Mesenteric fat pad (tissue), 1 donor: Measurements from ENCODE around the gene CENPT. TPM values are rescaled to one million over a fixed set of nuclear protein-coding genes. Genes with fewer than 3 reads are reported as not detected.
A peak's percentile ranks its signal among the peaks of the same experiment; 100 is the strongest.
"Not testable (repeated sequence)": the region's sequence is repeated elsewhere in the genome, so short reads cannot be mapped to it uniquely, and the experiment has no call there.

Source experiments
- DNase-seq: peaks from one replicate; pipeline ENCODE4 v3.0.0-alpha.2; 2020; ENCODE audit warnings: low spot score
- total RNA-seq: library from RNA; stranded (reverse); fragmentation: NEBNext Ultra II Directional; extraction: Animal tissue kit (Norgen Biotek cat#: 25700); gene quantifications from one replicate; pipeline ENCODE4 v1.2.1, GENCODE V29; 2021
- donor health status: DM: yes; HTN: yes; CAD: no.

CENPT gene
- total RNA-seq, 1 donor from 2014 or later: 35.5 TPM

DNA sequence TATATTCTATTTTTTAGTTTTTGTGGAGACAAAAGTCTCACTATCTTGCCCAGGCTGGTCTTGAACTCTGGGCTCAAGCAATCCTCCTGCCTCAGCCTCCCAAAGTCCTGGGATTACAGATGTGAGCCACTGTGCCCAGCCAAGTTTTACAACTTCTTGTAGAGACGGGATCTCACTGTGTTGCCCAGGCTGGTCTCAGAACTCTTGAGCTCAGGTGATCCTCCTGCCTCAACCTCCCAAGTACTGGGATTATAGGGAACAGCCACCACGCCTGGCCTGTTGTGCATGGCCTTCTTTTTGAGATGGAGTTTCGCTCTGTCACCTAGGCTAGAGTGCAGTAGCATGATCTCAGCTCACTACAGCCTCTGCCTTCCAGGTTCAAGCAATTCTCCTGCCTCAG lies 6.2 kb upstream of the CENPT start:
- no peak for DNase-seq

GRCh38 chr16:67848118-67848517 lies 625 bp upstream of the CENPT start:
- no peak for DNase-seq

GRCh38 chr16:67846320-67847063 lies 1.0 kb downstream of the CENPT start, which contains the start of gene NUTF2:
TSS of gene NUTF2 (plus strand) at chr16:67846933. CDS start at chr16:67865131, 18,198 bp downstream.
- peak; percentile 99 for DNase-seq

GRCh38 chr16:67846063-67846319 lies 1.5 kb downstream of the CENPT start:
- no peak for DNase-seq

- no peak for DNase-seq
Observed at GRCh38 chr16:67845291-67846062, 2.0 kb downstream of the CENPT start.

GRCh38 chr16:67844497-67844896 lies 3.0 kb downstream of the CENPT start:
- DNase-seq: no peak

GRCh38 chr16:67843343-67843765 lies 4.1 kb downstream of the CENPT start:
- DNase-seq: no peak

GRCh38 chr16:67842509-67843342 lies 4.8 kb downstream of the CENPT start:
- DNase-seq: no peak

DNA sequence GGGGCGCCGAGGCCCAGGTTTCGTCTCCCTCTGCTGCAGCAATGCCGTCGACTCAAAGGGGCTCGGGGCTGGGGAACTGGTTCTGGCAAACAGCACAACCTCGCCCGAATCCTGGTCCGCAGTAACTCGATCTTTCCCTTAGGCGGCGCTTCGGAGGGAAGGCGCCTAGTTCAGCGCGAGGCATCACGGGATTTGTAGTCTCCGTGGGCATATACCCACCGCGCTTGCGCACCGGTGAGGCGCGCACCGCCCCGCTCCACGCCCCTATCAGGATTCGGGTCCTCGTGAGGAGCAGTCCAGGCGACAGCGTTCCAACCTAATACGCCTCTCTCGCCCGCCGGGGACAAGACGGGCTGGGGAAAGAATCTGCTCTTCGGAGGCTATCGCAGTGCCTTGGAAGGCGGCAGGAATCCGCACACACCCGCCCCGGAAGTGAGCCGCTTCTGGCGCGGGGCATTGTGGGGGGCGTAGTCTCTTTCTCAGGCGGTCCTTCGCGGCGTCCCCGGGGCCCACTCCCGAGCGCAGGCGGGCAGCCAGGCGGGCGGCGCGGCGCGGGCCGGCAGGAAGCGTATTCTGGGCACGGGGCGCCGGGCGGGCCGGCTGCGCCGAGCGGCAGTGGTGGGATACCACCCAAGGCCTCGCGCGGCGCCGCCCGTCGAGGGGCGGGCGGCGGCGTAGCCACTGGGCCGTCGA lies 5.5 kb downstream of the CENPT start, which contains the start of gene THAP11:
TSS of gene THAP11 (plus strand) at position 505 of the 693 bp plus-strand sequence. CDS start 235 bp downstream, outside the sequence.
- DNase-seq: peak; percentile 96

DNA sequence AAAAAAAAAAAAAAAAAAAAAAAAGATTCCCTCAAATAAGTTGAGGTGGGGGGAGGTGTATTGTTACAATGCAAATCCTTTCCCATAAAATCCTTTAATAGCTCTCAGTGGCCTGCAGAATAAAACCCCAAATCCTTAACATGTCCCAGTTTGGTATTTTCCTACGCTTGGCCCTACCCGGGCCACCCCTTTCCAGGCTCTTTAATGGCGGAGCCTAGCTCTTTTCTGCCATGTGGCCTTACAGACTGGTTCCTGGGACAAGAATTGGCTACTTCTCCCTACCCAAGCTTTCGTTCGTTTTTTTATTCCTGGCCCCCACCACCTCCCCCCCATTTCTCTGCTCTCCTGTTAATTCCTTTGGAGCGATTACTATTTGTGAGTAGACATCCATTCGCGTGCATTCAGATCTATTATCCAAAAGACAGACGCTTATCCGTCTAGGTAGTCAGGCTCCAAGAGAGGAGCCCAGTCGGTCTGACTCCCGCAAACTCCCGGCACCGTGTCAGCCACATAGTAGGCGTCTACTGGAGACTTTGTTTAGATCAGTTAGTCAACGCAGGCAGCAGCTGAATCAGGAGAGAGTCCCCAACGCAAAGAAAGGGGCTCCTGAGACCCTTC lies 6.2 kb downstream of the CENPT start:
- no peak for DNase-seq

DNA sequence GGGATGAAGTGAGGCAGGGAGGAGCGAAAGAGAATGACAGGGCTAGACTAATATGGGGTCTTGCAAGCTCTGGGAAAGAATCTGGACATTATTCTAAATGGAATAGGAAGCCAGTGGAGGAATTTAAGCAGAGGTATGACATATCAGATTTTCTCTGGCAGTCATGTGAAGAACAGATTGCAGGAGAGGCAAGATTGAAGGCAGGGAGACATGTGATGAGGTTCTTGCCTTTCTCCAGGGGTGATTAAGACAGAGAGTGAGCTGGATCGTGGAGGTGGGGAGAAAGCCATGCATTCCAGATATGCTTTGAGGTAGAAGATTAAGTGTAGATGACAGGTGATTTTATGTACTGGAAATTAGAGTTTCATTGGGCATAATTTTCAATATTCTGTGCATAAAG lies 9.7 kb downstream of the CENPT start:
- no peak for DNase-seq

- not testable (repeated sequence) for DNase-seq
Observed at GRCh38 chr16:67837190-67837589, 10.3 kb downstream of the CENPT start.

DNA sequence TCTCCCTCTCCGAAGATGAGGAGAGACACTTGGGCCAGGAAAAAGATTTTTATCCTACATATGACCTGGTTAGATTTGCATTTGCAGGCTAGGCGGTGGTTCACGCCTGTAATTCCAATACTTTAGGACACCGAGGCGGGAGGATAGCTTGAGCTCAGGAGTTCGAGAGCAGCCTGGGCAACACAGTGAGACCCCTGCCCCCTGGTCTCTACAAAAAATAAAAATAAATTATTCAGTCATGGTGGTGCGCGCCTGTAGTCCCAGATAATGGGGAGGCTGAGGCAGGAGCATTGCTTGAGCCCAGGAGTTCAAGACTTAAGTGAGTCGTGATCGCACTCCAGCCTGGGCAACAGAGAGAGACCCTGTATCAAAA lies 13.3 kb downstream of the CENPT start:
- no peak for DNase-seq

DNA sequence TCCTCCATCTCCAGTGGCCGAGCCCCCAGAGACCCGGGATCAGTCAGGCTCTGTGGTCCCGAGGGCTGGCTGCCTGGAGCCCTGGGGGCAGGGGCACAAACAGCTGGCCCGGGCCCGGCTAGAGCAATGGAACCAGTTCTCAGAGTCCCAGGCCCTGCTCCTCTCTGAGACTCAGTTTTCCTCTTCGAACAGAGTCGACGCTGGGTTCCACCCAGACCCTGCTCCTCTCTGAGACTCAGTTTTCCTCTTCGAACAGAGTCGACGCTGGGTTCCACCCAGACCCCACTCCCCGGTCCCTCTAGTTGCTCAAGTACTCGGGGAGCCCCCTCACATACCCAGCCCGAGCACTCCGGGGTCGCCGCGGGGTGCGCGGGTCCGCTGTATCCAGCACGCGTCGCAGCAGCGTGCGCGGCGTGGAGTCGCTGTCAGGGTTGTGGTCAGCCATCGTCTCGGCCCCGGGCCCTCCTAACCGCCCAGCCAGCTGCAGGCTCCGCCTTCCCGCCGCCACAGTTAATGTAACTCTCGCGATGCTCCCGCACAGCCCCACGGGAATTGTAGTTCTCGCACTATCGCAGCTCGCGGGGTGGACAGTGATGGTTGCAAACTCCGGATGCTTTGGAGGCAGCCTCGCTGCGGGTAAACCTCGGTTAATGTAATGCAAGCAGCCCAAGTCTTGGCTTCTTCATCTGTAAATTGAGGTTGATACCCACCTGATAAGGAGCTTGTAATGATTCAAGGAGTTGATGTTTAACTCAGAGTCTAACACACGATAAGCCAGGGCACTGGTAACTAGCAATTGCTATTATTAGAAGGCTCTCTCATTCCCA lies 13.9 kb downstream of the CENPT start:
- peak; percentile 98 for DNase-seq

GRCh38 chr16:67833030-67833414 lies 14.5 kb downstream of the CENPT start:
- DNase-seq: no peak

DNA sequence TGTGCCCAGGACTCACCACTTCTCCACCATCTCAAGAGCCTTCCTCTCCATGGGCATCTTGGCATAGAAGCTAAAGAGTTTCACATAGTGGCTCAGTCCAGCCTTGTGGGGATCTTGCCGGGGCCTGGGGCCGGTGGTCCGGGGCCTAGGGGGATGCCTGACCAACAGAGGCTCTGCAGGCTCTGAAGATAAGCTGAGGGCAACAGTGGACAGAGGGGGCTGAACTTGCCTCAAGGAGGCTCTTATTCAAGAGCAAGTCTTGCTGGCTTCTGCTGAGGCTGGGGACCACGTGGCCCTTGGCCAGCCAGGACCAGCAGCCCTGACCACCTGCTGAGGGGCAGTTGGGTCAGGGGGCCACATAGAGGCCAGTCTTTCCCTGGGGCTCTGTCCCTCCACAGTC lies 18.8 kb downstream of the CENPT start:
- DNase-seq: no peak

GRCh38 chr16:67825906-67826305 lies 21.6 kb downstream of the CENPT start:
- DNase-seq: no peak

GRCh38 chr16:67825119-67825518 lies 22.4 kb downstream of the CENPT start:
- no peak for DNase-seq

- DNase-seq: no peak
Observed at GRCh38 chr16:67822511-67822910, 25.0 kb downstream of the CENPT start.
